MG63 (cell line): ENCODE data around the gene SLC25A13. TPM values are rescaled to one million over a fixed set of nuclear protein-coding genes. Genes with fewer than 3 reads are reported as not detected.
"Not testable (repeated sequence)": the region's sequence is repeated elsewhere in the genome, so short reads cannot be mapped to it uniquely, and the experiment has no call there.

Experiments used
- DNase-seq: peaks from one replicate; pipeline ENCODE4 v3.0.0-alpha.2; 2020
- H3K27me3 ChIP-seq: fragments of 250-450 bp; sonication (Bioruptor Pico); 2 replicates; pipeline ENCODE4 v1.5.1; 2020; ENCODE audit warnings: mild to moderate bottlenecking, moderate library complexity
- H3K36me3 ChIP-seq: fragments of 250-450 bp; sonication (Bioruptor Pico); 2 replicates; pipeline ENCODE4 v1.5.1; 2020; ENCODE audit warnings: mild to moderate bottlenecking, moderate library complexity
- H3K4me3 ChIP-seq: fragments of 250-450 bp; sonication (Bioruptor Pico); 2 replicates; pipeline ENCODE4 v1.5.1; 2020; ENCODE audit warnings: mild to moderate bottlenecking, moderate library complexity
- H3K9me3 ChIP-seq: fragments of 250-450 bp; sonication (Bioruptor Pico); 2 replicates; pipeline ENCODE4 v1.5.1; 2020; ENCODE audit warnings: mild to moderate bottlenecking, moderate library complexity
- total RNA-seq: library from RNA; depleted of rRNA; stranded (reverse); fragments of >200 nt; shearing (Covaris generic); gene quantifications from 2 replicates; pipeline ENCODE4 v1.2.3, GENCODE V29; 2014; ENCODE audit warnings: low replicate concordance

Gene SLC25A13
- total RNA-seq, 1 experiment from 2014 or later: 12.4 TPM

DNA sequence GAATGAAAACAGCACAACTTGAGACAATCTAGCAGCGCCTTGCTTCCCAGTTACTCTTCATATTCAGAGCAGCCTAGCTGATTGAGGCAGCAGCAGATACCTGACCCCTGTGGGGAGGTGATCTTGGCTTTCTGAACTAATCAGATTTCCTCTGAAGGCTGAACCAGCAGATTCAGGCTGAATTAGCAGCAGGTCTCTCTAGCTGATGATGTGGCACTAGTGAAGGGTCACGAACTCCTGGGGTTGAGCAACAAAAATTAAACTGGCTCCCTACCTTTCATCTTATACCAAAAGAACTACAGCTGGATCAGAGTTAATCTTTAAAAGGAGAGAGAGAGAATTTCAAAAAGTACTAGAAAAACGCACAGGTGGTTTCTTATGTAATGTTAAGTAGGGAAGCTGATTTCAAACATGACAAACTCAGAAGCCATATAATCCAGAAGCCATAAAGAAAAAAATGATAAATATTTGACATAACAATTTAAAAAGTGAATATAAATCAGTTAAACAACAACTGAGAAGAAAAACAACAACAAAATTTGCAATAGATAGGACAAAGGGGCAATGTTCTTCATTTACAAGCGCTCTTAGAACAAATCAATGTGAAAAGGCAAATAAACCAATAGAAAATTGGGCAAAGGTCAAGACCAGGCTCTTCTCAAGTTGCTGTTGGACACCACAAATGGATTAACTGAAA is 13.5 kb downstream of the SLC25A13 start:
- Histone ChIP-seq H3K4me3 (no peak overlapping the region), H3K36me3 (no peaks in the 10 kb centered on the region), H3K9me3 (no peaks in the 10 kb centered on the region), H3K27me3 (no peaks in the 10 kb centered on the region)
- DNase-seq: no peak

DNA sequence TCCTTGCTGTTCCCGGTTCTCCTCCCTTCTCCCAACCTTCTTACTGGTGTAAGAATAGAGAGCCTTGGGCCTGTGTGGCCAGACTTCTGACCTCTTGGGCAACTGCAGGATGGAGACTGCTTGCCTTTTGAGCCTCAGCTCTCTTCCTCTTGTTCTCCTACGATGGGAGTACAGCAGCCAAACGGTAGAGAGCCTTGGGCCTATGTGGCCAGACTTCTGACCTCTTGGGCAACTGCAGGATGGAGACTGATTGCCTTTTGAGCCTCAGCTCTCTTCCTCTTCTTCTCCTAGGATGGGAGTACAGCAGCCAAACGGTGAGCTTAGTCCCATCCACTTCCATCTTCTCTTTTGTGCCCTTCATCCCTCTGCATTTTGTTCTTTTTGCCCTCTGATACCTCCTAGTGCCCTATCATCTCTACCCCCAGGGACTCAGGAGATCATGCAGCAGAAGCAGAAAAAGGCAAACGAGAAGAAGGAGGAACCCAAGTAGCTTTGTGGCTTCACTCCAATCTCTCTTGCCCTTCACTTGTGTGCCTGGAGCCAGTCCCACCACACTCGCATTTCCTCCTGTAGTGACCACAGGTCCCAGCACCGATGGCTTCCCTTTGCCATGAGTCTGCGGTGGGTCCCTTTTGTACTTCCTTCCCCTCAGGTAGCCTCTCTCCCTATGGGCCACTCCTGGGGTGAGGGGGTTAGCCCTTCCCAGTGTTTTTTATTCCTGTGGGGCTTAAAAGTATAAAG is 15.3 kb downstream of the SLC25A13 start:
- H3K36me3 ChIP-seq: no peaks in the 10 kb centered on the region
- DNase-seq: no peak
- no peak overlapping the region for H3K4me3 ChIP-seq
- no peaks in the 10 kb centered on the region for H3K27me3 ChIP-seq
- H3K9me3 ChIP-seq: no peaks in the 10 kb centered on the region

DNA sequence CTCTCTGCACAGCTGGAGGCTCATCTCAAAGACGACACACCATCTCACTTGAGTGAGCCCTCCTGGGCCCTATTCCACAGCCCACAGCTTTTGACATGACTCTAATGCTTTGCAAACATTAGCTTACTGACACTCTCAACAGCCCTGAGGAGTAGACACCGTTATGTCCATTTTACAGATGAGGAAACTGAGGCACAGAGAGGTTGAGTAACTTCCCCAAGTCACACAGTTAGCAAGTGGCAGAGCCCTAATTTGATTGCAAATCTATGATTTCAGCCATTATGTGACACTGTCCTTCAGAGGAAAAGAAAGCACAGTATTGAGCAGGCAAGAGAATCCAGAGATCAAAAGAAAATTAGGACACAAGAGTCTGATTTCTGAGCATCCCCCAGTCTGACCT is 16.0 kb downstream of the SLC25A13 start:
- no peak for DNase-seq
- H3K27me3 ChIP-seq: no peaks in the 10 kb centered on the region
- no peaks in the 10 kb centered on the region for H3K9me3 ChIP-seq
- H3K36me3 ChIP-seq: no peaks in the 10 kb centered on the region
- no peak overlapping the region for H3K4me3 ChIP-seq

DNA sequence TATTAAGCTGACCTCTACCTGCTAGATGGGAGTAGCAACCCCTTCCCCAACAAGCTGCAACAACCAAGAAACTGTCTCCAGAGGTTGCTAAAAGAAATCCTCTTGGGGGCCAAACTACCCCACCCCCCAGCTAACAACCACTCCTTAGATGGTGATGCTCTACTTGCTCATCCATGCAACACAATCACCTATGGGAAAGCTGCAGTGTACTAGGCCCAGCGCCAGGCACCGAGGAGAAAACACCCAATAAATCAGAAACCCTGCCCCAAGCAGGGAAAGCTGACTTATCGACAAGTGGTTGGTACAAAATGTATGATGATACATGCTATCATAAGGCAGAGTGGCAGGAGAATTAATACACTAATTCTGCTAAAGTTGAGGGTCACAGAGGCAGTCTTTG is 17.3 kb downstream of the SLC25A13 start:
- H3K27me3 ChIP-seq: no peaks in the 10 kb centered on the region
- no peak overlapping the region for H3K4me3 ChIP-seq
- H3K9me3 ChIP-seq: no peaks in the 10 kb centered on the region
- no peak for DNase-seq
- no peaks in the 10 kb centered on the region for H3K36me3 ChIP-seq

DNA sequence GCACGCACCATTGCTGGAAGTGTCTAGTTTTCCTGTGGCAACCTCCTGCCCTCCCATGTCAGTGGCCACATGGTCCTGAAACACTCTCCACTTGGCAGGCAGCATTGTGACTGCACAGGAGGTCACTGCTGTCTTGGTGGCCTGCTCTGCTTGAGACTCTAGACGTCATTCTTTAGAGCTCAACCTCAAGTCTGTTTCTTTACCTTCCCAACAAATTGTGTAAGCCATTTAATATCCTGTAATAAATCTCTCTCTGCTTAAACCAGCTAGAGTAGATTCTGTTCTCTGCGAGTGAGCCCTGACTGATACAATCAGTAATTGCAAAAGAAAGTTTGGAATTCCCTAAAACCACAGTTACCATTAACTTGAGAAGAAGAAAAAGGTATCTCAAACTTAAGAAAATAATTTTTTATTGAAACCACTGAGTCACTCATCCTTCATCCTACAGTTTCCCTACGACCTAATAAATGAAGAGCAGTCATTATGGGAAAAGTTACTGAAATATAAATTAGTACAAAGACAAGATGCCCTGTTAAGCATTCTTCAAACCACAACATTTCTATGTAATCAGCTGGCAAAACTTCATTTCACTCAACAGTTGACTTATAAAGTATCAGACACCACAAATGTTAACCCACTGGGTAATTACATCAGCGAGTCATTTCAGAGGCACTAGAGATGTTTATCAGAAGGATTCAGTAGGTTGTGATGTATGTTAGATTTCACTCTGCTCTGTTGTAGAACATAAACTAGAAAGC is 18.0 kb downstream of the SLC25A13 start:
- H3K27me3 ChIP-seq: no peaks in the 10 kb centered on the region
- no peaks in the 10 kb centered on the region for H3K9me3 ChIP-seq
- no peak overlapping the region for H3K4me3 ChIP-seq
- DNase-seq: no peak
- H3K36me3 ChIP-seq: no peaks in the 10 kb centered on the region

DNA sequence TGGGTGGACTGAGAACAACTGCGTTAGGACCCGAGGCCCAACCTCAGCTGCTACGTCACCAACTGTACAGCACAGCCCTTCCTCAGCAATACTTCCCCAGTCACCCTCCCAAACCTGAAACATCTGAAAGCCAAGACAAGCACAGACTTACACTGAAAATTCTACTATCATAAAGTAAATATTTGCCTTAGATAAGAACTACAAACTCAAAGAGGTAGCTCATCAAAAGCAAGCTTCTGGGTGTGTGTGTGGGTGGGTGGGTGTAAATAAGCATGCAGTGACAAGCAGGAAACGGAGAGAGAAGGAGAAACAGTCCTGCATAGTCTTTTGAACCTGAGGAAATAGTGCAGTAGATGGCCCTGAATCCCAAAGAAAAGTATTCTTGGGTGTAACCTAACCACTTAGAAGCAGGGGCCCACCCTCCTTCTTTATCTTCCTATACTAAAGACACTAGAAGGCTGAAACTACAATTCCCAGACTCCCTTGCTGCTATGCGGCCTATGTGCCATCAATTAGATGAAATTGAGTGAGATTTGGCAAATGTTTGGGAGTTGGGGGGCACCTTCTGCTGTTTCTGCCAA is 18.7 kb downstream of the SLC25A13 start:
- no peak for DNase-seq
- Histone ChIP-seq H3K9me3 (no peaks in the 10 kb centered on the region), H3K27me3 (no peaks in the 10 kb centered on the region), H3K36me3 (no peaks in the 10 kb centered on the region), H3K4me3 (no peak overlapping the region)

DNA sequence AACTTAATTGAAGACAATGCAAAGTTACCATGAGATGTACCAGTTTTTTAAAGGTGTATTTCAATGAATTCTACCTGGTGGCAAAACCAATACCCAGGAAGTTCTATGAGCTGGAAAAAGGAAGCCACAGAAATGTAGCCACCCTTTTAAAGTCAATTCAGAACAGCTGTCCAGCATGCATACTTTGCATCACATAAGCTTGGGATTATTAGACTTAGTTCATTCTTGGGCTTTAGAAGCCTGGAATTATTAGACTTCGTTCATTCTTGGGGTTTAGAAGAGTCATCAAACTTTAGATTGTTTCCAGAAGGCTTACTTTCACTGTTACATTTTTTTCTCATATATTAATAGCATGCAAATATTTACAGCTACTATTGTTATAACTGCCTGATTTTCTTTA is 20.9 kb downstream of the SLC25A13 start:
- no peak overlapping the region for H3K4me3 ChIP-seq
- no peak for DNase-seq
- no peaks in the 10 kb centered on the region for H3K36me3 ChIP-seq
- H3K9me3 ChIP-seq: no peaks in the 10 kb centered on the region
- H3K27me3 ChIP-seq: no peaks in the 10 kb centered on the region

DNA sequence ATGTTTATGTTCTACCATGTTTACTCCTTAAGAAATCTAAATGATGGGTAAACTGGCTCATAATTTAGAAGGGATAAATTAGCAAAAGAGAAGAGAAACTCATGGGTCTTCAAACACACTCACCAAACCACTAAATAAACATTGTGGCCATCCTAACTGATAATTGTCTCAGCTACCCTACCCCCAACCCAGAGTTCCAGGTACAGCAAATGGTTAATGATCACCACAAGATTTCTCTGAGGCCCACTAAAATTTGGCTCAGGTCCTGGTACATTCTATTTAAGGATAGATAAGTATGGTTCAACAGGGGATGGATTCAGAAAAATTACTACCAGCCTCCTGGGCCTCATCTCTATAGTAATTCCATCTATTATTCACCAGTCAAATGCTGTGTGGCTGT is 21.4 kb downstream of the SLC25A13 start:
- H3K4me3 ChIP-seq: no peak overlapping the region
- H3K36me3 ChIP-seq: no peaks in the 10 kb centered on the region
- H3K9me3 ChIP-seq: no peaks in the 10 kb centered on the region
- no peak for DNase-seq
- no peaks in the 10 kb centered on the region for H3K27me3 ChIP-seq

DNA sequence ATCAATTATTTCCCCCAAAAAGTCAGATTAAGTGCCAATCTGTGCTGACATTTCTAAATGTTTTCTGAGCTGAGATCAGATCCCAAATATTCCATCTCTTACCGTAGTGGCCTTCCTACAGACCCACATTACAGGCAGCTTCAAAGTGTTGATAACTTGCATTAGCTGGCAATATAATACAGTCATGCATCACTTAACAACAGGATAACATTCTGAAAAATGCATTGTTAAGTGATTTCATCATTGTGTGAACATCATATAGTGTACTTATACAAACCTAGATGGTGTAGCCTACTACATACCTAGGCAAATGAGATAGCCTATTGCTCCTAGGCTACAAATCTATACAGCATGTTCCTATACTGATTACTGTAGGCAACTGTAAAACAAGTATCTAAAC is 22.4 kb downstream of the SLC25A13 start:
- DNase-seq: no peak
- Histone ChIP-seq H3K27me3 (no peaks in the 10 kb centered on the region), H3K4me3 (no peak overlapping the region), H3K36me3 (no peaks in the 10 kb centered on the region), H3K9me3 (no peaks in the 10 kb centered on the region)

DNA sequence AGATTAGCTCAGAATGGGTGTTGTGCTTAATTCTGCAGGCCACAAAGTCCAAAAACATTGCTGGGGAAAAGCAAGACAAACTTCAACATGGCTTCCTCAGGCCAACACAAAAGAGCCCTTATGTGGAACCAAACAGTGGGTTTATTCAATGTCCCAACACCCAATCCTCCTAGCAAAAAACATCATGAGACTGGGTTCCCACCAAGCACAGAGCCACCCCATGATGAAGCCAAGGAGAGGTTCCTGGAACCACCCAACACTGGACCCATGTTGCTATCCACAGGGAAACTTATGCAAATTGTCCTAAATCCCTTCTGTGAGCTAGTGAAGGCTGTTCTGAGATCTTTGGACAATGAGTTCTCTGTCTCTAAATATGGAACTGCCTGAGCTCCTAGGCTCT is 24.0 kb downstream of the SLC25A13 start:
- no peak overlapping the region for H3K4me3 ChIP-seq
- H3K9me3 ChIP-seq: no peaks in the 10 kb centered on the region
- no peak for DNase-seq
- no peaks in the 10 kb centered on the region for H3K36me3 ChIP-seq
- no peaks in the 10 kb centered on the region for H3K27me3 ChIP-seq

DNA sequence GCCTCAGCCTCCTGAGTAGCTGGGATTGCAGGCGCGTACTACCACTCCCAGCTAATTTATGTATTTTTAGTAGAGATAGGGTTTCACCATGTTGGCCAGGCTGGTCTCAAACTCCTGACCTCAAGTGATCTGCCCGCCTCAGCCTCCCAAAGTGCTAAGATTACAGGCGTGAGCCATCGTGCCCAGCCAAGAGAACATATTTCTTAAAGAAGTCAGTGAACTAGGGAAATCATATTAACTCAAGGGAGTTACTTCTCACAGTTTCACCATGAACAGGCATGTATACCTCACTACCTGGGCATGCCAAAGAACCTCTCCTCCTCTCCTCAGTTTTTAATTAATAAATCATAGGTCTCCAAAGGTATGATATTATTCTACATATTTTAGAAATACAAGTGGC is 24.5 kb downstream of the SLC25A13 start:
- H3K27me3 ChIP-seq, H3K36me3 ChIP-seq, H3K4me3 ChIP-seq, H3K9me3 ChIP-seq, DNase-seq: not testable (repeated sequence)

DNA sequence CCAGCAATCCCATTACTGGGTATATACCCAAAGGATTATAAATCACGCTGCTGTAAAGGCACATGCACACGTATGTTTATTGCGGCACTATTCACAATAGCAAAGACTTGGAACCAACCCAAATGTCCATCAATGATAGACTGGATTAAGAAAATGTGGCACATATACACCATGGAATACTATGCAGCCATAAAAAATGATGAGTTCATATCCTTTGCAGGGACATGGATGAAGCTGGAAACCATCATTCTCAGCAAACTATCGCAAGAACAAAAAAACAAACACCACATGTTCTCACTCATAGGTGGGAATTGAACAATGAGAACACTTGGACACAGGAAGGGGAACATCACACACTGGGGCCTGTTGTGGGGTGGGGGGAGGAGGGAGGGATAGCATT is 28.0 kb downstream of the SLC25A13 start:
- H3K27me3 ChIP-seq, DNase-seq, H3K36me3 ChIP-seq, H3K4me3 ChIP-seq, H3K9me3 ChIP-seq: not testable (repeated sequence)

DNA sequence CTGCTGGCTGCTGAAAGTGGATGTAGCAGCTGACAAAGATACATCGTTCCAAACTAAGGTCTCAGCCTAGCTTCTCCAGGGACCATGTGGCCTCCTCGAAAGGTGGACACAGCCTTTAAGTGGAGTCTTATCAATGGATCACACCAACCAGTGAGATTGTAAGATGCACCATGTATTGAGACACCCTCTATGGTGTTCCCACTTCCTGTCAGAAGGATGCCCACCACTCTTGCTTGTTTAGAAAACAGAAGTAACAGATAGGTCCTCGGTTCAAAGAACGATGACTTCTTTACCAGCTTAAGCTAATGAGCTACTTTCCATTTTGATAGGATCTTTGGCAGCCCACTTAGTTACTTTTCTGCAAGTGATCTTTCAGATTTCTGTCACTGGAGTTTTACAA is 34.3 kb downstream of the SLC25A13 start:
- DNase-seq: no peak
- no peaks in the 10 kb centered on the region for H3K36me3 ChIP-seq
- no peaks in the 10 kb centered on the region for H3K9me3 ChIP-seq
- no peak overlapping the region for H3K4me3 ChIP-seq
- H3K27me3 ChIP-seq: no peaks in the 10 kb centered on the region

DNA sequence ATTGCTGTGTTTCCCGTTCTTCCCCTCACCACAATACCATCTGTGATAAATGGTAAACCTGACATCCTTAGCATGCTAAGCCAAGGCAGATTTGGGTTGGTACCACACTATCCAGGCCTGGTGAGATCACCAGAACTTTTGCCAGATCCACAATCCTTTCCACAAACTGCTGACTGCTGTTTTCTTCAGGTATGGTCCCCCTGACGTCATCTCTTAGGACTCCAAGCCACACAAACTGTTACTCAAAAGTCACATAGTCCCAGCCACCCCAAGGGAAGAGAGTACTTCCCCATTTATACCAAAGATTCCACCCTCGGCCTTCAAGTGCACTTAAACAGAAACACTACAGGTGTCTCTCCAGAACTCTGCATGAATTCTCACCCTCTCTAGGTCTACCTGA is 34.8 kb downstream of the SLC25A13 start:
- H3K4me3 ChIP-seq: no peak overlapping the region
- H3K27me3 ChIP-seq: no peaks in the 10 kb centered on the region
- no peaks in the 10 kb centered on the region for H3K36me3 ChIP-seq
- no peaks in the 10 kb centered on the region for H3K9me3 ChIP-seq
- DNase-seq: no peak

DNA sequence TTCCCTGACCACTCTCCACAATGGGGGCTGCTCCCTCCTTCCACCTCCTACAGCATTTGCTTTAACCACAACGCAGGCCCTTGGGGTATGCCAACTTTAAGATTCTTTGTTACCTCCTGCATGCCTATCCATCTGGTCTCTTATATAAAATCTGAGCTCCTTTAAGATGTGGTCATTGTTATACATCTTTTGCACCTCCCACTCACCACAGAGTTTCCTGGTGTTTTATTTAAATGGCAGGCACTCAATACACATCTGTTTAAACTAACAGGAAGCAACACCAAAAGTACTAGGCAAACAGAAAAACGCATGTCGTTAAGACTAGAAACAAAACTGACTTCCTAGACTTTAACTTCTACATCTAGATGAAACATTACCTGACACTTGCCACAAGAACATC is 36.3 kb downstream of the SLC25A13 start:
- H3K36me3 ChIP-seq: no peaks in the 10 kb centered on the region
- no peaks in the 10 kb centered on the region for H3K27me3 ChIP-seq
- H3K4me3 ChIP-seq: no peak overlapping the region
- no peaks in the 10 kb centered on the region for H3K9me3 ChIP-seq
- DNase-seq: no peak

DNA sequence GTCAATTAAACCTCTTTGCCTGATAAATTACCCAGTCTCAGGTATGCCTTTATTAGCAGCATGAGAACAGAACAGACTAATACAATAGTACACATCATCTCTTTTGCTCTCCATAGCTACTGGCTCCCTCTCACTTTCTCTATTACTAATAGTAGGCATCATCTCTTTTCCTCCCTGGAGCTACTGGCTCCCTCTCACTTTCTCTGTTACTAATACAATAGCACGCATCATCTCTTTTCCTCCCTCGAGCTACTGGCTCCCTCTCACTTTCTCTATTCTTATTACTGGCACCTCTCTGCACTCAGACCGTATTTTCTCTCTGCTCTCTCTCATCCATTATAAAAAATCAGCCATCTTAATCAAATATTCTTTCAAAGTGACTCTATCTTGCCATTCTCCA is 37.1 kb downstream of the SLC25A13 start:
- no peak for DNase-seq
- Histone ChIP-seq H3K27me3 (no peaks in the 10 kb centered on the region), H3K4me3 (no peak overlapping the region), H3K36me3 (no peaks in the 10 kb centered on the region), H3K9me3 (no peaks in the 10 kb centered on the region)

DNA sequence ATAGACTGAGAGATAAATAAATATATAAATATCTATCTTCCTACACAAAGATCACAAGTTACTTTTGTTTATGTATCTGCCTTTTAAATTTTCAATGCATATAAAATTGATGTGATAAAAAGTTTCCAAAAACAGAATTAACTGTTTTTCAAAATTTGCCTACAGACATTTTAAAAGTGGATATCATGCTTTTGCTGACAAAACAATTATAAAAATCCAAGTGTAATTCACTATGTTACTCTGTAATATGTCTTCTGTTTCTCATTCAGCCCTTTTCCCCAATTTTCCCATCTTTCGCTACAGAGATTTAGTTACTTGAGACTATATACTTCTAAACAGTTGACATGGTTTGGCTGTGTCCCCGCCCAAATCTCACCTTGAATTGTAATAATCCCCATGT is 37.7 kb downstream of the SLC25A13 start:
- no peak for DNase-seq
- H3K36me3 ChIP-seq: no peaks in the 10 kb centered on the region
- no peak overlapping the region for H3K4me3 ChIP-seq
- H3K9me3 ChIP-seq: no peaks in the 10 kb centered on the region
- H3K27me3 ChIP-seq: no peaks in the 10 kb centered on the region
